GM19193 (cell line): ENCODE results near the gene NEURL4.

ENCODE experiments used
- POLR2A ChIP-seq: IDR thresholded peaks from 4 replicates; pipeline ENCODE4 v1.6.1; 2011; ENCODE audit not compliant: insufficient read depth, insufficient read length; ENCODE audit errors: extremely low read depth

Gene NEURL4

GRCh38 chr17:7314719-7315569 lies 14.2 kb downstream of the NEURL4 start, which contains the start of gene GPS2:
Gene GPS2 (minus strand): TSS chr17:7315360. CDS start chr17:7315052, 308 bp downstream.
- TF ChIP-seq POLR2A: peak; percentile 86

- TF ChIP-seq POLR2A: no peak
These were observed 15.0 kb downstream of the NEURL4 start for GRCh38 chr17:7313890-7314718.

GRCh38 chr17:7313088-7313889 lies 15.8 kb downstream of the NEURL4 start:
- peak; percentile 48 for TF ChIP-seq POLR2A

- no peak for TF ChIP-seq POLR2A
These were observed 16.6 kb downstream of the NEURL4 start for GRCh38 chr17:7312432-7313087.

GRCh38 chr17:7311110-7311705 lies 17.9 kb downstream of the NEURL4 start:
- TF ChIP-seq POLR2A: no peak

GRCh38 chr17:7309628-7310027 lies 19.5 kb downstream of the NEURL4 start:
- TF ChIP-seq POLR2A: no peak

GRCh38 chr17:7308625-7309433 lies 20.3 kb downstream of the NEURL4 start:
- peak; percentile 57 for TF ChIP-seq POLR2A

GRCh38 chr17:7307686-7308624 lies 21.2 kb downstream of the NEURL4 start:
- TF ChIP-seq POLR2A: no peak

GRCh38 chr17:7306911-7307685 lies 22.0 kb downstream of the NEURL4 start, which contains the start of gene EIF5A:
Gene EIF5A (plus strand): TSS chr17:7307628. CDS start chr17:7309636, 2,008 bp downstream.
- TF ChIP-seq POLR2A: peak; percentile 89

- TF ChIP-seq POLR2A: no peak
These were observed 25.0 kb downstream of the NEURL4 start for GRCh38 chr17:7304179-7304578.

GRCh38 chr17:7296189-7296861 lies 32.8 kb downstream of the NEURL4 start:
- no peak for TF ChIP-seq POLR2A
